COLO829 (cell line): Measurements from ENCODE around the gene RAB44.

Source experiments
- DNase-seq: peaks from one replicate; pipeline ENCODE4 v3.0.0; 2012; ENCODE audit warnings: low spot score

RAB44 gene

GRCh38 chr6:36697481-36697903, at the start of gene RAB44:
RAB44 (plus strand) TSS chr6:36697826; CDS start chr6:36704236, 6,410 bp downstream.
- no peak for DNase-seq

DNA sequence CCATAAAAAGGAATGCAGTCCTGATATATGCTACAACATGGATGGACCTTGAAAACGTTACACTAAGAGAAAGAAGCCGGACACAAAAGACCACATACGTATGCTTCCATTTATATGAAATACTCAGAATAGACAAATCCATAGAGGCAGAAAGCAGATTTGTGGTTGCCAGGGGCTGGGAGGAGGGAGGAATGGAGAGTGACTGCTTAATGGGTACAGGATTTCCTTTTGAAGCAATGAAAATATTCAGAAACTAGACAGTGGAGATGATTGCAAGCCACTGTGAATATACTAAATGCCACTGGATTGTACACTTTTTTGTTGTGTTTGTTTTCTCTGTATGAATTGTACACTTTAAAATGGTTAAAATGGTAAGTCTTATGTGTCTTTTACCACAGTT, 48.5 kb upstream of the RAB44 start:
- DNase-seq = no peak

GRCh38 chr6:36649701-36650484, 47.7 kb upstream of the RAB44 start:
- DNase-seq = peak; percentile 51

GRCh38 chr6:36650848-36651478, 46.7 kb upstream of the RAB44 start:
- DNase-seq = no peak

GRCh38 chr6:36651659-36652379, 45.8 kb upstream of the RAB44 start:
- DNase-seq = no peak

- DNase-seq = peak; percentile 65
Measured at GRCh38 chr6:36654469-36654868, 43.2 kb upstream of the RAB44 start.

GRCh38 chr6:36655085-36655724, 42.4 kb upstream of the RAB44 start:
- DNase-seq = no peak

DNA sequence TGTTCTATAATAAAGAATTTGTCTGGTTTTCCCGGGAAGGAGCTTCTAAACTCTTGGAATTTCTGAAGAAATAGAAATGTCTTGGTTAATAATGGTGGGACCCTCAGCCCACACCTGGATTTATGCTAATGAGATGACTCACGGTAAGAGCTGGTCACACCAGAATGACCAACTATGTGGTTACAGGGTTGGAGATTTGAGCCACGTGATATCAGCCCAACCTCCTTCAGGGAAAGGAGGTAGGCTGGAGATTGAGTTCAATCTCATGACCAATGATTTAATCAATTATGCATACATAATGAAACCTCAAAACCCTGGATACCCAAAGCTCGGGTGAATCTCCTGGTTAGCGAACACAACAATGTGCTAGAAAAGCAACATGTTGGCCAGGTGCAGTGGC, 41.2 kb upstream of the RAB44 start:
- DNase-seq = no peak

DNA sequence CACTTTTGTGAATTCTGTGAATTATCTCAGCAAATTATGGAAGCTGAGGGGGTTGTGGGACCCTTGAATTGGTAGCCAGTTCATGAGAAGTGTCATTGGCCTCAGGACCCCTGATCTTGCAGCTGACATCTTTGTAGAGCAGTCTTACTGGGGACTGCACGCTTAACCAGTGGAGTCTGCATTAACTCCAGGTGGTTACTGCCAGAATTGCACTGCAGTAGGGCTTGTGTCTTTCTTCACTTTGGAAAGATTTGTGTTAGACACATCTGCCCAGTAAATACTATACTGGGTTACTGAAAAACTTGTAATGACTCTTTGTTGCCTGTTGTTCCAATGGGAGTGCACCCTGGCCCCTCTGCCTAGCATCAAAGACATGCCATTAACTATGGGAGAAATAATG, 40.4 kb upstream of the RAB44 start:
- DNase-seq = no peak

DNA sequence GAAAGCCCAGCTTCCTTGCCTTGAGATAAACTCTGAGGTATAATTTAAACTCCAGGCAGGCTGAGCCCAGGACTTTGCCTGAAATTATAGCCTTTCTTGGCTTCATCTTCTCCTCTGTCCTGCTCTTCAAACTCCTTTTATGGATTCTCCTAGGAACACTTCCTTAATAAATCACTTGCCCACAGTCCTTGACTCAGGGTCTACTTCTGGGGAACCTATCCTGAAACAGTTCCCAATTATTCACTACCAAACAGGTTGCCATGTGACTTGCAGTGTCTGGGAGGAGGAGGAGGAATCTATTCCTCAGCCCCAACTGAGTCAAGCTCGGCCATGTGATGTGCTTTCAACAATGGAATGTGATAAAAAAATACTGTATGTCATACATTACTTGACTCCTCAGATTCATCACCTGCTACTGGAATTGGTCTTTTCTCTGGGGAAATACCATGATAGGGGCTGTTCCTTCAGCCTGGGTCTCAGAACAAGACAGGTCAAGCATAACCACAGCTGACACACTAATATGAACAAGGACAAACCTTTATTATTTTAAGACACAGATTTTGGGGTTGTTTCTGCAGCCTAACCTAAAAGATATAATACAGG, 39.6 kb upstream of the RAB44 start:
- no peak for DNase-seq

GRCh38 chr6:36659271-36659670, 38.4 kb upstream of the RAB44 start:
- DNase-seq = no peak

DNA sequence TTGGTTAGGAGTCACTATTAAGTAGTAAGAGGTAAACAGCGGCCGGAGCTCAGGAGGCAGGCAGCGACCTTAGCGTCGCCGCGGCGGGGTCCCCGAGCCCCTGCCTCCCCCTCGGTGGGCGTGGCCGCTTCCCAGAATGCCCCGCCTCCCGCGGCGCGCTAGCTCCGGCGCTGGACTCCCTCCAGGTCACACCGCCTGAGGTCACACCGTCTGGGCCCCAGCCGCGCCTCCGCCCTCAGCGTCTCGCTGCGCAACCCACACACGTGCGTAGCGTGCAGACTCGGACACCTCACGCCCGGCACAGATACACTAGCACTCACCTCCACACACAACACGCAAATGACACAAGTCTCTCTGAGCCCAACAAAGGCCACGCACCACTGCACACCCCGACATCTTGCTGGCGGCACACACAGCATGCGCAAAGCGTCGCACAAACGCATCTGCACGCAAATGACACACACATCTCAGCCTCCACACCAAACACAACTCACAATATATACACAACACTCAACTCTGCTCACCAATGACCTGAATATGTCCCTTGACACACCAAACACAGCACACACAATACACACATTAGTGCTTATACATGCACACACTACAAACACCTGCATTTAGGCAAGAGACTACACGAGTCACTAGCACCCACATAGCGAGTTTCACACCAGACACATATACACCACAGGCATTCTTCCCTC, 36.7 kb upstream of the RAB44 start:
- no peak for DNase-seq

GRCh38 chr6:36662380-36662779, 35.2 kb upstream of the RAB44 start:
- no peak for DNase-seq

GRCh38 chr6:36662827-36663256, 34.8 kb upstream of the RAB44 start:
- no peak for DNase-seq

- DNase-seq = no peak
Measured at GRCh38 chr6:36663504-36664446, 33.9 kb upstream of the RAB44 start.

GRCh38 chr6:36665180-36665579, 32.4 kb upstream of the RAB44 start:
- DNase-seq = no peak

- no peak for DNase-seq
Measured at GRCh38 chr6:36666287-36666686, 31.3 kb upstream of the RAB44 start.

DNA sequence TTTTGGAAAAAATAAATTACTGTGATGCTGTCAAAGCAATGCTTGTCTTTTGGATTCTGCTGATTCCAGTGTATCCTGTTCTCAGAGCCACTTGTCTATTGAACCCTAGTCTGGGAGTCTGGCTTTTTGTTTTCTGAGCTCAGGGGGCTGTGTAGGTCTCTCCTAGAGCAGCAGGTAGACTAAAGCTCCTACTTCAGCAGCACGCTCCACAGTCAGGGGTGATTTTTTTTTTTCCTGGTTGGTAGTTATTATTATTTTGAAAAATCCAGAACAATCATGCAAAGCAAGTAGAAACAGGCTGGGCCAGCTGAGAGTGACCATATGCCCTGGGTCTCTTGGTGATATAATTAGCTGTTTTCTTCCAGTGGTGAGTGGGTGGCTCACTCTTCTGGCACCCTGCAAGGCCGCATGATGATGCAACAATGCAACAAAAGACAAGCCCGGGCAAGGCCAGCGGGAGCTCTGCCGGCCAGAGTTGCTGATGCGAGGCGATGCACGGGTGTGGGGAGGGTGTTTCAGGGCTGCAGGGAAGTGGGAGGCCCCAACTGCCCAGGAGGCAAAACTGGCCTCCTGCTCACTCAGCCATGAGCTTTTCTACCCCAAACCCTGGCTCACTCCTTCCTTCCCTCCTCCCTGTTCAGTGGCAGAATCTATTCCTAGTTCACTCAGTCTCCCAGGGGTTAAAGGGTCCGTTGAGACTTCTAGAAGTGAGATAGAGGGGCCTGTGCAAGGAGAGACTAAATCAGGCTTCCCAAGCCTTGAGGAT, 30.6 kb upstream of the RAB44 start:
- peak; percentile 83 for DNase-seq

DNA sequence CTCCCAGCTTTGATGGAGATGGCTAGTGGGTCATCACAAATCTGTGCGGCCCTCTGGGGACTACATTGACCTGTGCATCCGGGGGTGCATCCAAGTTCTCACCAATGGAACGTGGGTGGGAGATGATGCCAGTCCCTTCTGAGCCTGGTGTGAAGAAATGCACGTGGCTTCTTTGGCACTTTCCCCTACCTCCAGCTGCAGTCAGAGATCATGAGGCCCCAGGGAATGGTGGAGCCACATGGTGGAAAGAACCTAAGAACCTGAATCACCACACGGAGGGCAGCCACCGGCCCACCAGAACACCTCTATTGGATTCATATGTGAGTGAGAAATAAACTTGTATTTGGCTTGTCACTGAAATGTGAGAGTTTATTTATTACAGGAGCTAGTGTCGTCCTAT, 29.0 kb upstream of the RAB44 start:
- DNase-seq = no peak

GRCh38 chr6:36669002-36669401, 28.6 kb upstream of the RAB44 start:
- no peak for DNase-seq
